WTC11 (cell line): ENCODE measurements around the gene VEPH1.

Experiments used
- JAZF1 ChIP-seq: fragments of 250-450 bp; sonication (Bioruptor Pico); IDR thresholded peaks from 2 replicates; pipeline ENCODE4 v1.9.0; 2021; ENCODE audit warnings: moderate library complexity, mild to moderate bottlenecking, inconsistent platforms
- NR3C1 ChIP-seq: sonication (generic); formaldehyde crosslinking; conservative IDR thresholded peaks from 2 replicates; pipeline ENCODE4 v1.8.1; 2023; ENCODE audit warnings: low read depth, mild to moderate bottlenecking, missing genetic modification reagents
- USF2 ChIP-seq: sonication (generic); formaldehyde crosslinking; IDR thresholded peaks from 2 replicates; pipeline ENCODE4 v1.8.1; 2023; ENCODE audit warnings: mild to moderate bottlenecking, missing genetic modification reagents, moderate library complexity
- ZNF121 ChIP-seq: sonication (generic); formaldehyde crosslinking; IDR thresholded peaks from 2 replicates; pipeline ENCODE4 v1.8.0; 2023; ENCODE audit warnings: missing genetic modification reagents
- ZNF423 ChIP-seq: fragments of 250-450 bp; sonication (Bioruptor Pico); IDR thresholded peaks from 2 replicates; pipeline ENCODE4 v2.1.2; 2022; ENCODE audit warnings: mild to moderate bottlenecking, moderate library complexity
- TF ChIP-seq, protein P1 (sequence below): fragments of 200-600 bp; IDR thresholded peaks from 2 replicates; pipeline ENCODE4 v1.8.0; 2022; ENCODE audit warnings: antibody characterized with exemption

- TF ChIP-seq, protein P1, sequence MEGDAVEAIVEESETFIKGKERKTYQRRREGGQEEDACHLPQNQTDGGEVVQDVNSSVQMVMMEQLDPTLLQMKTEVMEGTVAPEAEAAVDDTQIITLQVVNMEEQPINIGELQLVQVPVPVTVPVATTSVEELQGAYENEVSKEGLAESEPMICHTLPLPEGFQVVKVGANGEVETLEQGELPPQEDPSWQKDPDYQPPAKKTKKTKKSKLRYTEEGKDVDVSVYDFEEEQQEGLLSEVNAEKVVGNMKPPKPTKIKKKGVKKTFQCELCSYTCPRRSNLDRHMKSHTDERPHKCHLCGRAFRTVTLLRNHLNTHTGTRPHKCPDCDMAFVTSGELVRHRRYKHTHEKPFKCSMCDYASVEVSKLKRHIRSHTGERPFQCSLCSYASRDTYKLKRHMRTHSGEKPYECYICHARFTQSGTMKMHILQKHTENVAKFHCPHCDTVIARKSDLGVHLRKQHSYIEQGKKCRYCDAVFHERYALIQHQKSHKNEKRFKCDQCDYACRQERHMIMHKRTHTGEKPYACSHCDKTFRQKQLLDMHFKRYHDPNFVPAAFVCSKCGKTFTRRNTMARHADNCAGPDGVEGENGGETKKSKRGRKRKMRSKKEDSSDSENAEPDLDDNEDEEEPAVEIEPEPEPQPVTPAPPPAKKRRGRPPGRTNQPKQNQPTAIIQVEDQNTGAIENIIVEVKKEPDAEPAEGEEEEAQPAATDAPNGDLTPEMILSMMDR = no peak
- TF ChIP-seq ZNF423 (CRISPR knock-in tag) (no peak), ZNF121 (CRISPR knock-in tag) (no peak), USF2 (CRISPR knock-in tag) (no peak), NR3C1 (CRISPR knock-in tag) (no peak), JAZF1 (CRISPR knock-in tag) (no peak)
Observed at GRCh38 chr3:157471064-157471463, 32.2 kb downstream of the VEPH1 start.
